Vein endothelial cell (primary cell): ENCODE results near the gene DPAGT1. TPM values are rescaled to one million over a fixed set of nuclear protein-coding genes. Genes with fewer than 3 reads are reported as not detected.

Experiments
- total RNA-seq: library from RNA; depleted of rRNA; stranded (reverse); fragments of >200 nt; gene quantifications from 2 replicates; pipeline ENCODE4 v1.2.3, GENCODE V29; 2012

The DPAGT1 gene
- total RNA-seq = 27.2 and 34.9 TPM in 2 replicates

DNA sequence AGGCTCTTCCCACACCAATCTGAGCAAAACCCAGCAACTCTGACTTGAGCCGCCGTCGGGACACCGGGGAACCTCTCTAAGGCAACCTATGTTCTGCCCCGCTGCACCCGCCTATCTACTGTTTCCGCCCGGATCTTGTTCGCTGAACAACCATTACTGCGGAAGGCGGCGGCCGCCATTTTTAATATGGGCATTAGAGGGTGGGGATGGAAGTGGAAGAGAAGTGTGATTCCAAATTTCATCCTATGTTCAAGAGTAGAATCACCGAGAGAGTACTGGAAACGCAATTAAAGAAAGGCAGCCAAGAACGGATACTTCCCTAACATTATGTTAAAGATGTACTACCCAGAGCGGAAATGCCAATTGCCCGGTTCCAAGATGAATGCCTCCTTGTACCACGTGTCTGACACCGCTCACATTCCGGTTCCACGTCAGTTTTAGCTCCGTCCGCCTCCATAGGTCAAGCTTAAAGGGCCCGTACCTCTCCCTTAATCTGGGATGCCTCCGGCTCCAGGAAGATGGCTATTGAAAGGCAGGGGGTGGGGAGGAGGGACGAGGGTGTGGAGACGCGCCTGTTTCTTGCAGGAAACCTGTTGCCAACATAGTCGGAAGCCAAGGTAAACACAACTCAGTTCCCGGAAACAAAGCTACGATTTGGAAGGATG, at the start of gene DPAGT1:
Gene DPAGT1, minus strand, starts transcription at position 95 of the 665 bp plus-strand sequence. CDS start 198 bp downstream, outside the sequence.

DNA sequence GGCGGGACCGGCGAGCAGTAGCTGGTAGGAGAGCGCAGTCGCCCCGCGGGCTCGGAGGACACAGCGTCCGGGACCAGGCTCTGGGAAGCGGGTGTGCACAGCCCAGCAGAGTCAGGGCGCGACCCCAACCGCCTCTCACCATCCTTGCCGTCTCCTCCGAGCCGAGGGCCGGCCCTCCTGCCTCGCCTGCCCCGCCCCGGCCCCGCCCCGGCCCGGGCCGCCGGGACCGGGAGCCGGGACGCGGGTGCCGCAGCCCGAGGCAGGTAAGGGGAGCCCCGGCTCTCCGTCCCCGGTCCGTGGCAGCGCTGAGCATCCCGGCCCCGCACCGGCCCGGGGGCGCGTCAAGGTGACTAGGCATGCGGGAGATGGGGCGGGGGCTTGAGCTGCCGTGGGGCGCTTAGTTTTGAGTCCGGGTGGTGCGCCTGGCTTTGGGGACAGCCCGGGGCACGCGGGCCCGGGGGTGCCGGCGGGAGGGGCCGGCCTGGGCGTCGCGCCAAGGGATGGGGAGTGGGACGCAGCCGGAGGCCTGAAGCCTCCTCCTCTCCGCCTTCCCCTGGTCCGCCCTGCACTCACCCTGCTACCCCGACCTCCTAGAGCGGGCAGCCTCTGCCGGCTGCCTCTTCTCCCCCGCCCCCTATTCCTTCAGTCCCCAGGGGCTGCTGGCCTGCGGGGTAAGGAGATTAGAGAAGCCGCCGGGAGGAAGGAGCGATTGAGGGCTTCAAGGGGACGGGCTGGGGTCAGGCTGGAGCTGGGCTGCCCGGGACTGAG, 47.5 kb upstream of the DPAGT1 start, which contains the start of gene ABCG4:
Gene ABCG4, plus strand, starts transcription at position 35 of the 768 bp plus-strand sequence. CDS start 914 bp downstream, outside the sequence.

DNA sequence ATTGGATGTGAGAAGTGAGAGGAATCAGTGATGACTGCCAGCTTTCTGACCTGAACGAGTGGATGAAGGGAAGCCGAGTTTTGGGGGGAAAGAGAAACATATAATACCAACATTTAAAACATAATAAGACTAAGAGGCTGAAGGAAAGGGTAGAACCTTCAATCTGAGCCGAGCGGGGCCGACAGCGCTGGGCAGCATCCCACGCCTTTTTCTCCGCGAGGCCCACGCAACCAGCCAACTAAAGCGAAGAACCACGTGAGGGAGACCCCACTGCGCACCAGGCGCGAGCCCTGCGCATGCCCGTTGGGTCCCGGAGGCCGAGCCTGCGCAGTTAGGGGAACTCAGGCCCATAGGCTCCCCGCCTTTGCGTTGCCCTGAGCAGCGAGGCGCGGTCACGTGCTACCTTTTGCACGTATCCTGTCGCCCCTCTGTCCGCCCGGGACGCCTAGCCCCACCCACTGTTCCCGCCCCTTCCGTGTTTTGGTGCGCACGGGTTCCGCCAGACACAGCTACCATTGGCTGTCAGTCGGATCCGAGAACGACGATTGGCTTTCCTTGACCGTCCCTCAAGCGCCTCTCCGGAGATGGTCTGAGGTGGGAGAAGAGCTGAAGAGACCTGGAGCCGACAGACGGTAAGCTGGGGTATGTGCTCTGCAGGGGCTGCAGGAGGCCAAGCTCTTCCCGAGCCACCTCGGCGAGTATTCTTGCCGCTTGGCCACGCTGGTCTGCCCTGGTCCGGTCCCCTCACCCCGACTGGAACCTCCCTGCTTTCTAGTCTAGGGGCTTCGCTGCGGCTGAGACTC, 19.6 kb upstream of the DPAGT1 start, which contains the start of gene HINFP:
Gene HINFP, plus strand, starts transcription at position 573 of the 803 bp plus-strand sequence. CDS start 5,365 bp downstream, outside the sequence.

DNA sequence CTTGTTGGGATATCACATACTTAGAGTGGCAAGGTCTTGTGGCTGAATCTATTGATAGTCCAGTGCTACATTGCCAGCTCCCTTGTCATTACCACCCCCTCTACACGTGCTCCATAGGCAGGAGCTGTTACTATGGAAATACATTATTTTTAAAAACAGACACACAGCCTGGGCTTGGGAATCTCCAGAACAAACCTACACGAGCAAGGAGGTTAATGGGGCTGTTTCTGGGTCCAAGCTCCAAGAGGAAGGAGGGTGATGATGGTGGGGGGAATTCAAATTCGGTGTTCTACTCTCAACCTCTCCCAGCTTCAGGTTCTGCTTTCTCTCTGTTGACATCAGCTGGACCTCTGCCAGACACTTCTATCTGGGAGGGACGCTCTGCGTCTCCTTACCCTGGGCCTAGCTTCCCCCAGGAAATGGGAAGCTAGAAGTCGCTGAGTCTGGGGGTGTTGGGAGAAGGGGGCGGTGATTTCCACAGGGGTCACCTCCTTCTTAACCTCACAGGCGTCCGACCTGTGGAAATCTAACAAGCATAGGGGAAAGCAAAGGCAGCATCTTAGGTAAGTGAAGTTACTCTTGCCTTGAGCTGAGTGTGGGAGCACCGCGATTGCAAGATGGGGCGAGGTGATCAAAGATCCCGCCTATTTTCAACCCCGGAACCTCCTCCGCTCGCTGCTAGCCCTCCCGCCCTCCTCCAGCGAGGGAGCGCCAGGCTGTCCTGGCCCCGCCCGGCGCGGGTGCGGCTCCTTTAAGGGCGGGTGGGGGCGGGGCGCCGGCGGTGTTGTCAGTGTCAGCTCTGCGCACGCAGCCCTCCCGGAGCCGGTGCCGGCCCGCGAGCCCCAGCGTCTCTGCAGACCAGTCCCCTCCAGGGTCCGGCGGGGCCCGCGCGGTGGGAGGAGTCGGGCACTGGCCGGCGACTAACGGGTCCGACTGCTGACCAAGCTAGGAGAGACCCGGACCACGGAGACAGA, 5.2 kb upstream of the DPAGT1 start, which contains the start of gene C2CD2L:
Gene C2CD2L, plus strand, starts transcription at position 781 of the 974 bp plus-strand sequence. CDS start 398 bp downstream, outside the sequence.

DNA sequence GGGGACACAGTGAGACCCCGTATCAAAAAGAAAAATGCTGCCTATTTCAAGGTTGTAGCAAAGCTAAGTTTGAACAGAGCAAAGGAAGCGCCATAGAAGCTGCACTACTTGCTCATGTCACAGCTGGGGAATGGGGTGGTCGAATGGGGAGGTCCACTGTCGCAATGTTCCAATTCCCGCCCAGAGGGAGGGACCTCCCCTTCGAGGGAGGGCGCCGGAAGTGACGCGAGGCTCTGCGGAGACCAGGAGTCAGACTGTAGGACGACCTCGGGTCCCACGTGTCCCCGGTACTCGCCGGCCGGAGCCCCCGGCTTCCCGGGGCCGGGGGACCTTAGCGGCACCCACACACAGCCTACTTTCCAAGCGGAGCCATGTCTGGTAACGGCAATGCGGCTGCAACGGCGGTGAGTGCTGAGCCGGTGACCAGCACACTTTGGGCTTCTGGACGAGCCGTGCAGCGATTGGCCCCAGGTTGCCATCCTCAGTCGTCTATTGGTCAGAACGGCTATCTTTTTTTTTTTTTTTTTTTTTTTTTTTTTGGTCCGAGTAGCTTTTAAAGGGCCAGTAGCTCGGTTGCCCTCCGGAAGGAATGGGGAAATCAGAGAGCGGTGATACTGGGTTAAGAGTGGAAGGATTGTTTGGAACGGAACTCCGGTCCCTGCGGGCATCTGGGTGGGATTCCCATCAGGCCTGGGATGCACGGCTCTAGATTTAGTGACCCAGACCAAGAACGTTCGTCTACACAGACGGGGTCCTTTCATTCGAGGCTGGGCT, 16.8 kb downstream of the DPAGT1 start, which contains the start of gene HMBS:
Gene HMBS, plus strand, starts transcription at position 219 of the 774 bp plus-strand sequence. Its CDS starts 153 bp downstream, at position 372.

DNA sequence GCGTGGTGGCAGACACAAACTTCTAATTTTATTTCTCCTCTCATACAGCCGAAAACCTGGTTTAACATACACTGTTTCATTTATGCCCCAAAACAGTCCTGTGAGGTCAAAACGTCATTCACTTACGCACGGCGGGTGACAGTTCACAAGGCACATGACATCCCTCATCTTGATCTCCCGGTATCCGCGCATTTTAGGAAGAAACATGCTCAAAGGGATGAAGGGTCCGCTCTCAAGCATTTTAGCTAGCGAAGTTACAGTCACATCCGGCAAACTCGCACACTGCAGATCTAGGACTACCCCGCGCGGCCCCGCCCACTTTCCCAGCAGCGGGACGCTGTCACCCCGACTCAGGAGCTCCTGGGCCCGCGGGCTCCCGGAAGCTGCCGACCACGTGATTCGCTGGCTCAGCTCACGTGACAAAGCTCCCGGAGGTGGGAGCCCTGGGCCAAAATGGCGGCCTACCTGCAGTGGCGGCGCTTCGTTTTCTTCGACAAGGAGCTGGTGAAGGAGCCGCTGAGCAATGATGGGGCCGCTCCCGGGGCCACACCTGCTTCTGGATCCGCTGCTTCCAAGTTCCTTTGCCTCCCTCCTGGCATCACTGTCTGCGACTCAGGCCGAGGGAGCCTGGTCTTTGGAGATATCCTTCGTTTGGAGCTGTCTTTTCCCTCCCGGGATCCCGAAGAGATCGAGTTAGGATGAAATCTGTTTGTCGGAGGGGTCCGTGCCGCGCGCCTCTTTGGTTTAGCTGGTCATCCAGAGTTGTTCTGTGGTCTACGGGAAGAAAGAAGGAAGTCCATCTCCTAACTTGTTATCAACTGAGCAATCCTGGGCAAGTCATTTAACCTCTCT, 34.1 kb downstream of the DPAGT1 start, which contains the start of gene VPS11:
Gene VPS11, plus strand, starts transcription at position 448 of the 852 bp plus-strand sequence. Its CDS starts 6 bp downstream, at position 454.

DNA sequence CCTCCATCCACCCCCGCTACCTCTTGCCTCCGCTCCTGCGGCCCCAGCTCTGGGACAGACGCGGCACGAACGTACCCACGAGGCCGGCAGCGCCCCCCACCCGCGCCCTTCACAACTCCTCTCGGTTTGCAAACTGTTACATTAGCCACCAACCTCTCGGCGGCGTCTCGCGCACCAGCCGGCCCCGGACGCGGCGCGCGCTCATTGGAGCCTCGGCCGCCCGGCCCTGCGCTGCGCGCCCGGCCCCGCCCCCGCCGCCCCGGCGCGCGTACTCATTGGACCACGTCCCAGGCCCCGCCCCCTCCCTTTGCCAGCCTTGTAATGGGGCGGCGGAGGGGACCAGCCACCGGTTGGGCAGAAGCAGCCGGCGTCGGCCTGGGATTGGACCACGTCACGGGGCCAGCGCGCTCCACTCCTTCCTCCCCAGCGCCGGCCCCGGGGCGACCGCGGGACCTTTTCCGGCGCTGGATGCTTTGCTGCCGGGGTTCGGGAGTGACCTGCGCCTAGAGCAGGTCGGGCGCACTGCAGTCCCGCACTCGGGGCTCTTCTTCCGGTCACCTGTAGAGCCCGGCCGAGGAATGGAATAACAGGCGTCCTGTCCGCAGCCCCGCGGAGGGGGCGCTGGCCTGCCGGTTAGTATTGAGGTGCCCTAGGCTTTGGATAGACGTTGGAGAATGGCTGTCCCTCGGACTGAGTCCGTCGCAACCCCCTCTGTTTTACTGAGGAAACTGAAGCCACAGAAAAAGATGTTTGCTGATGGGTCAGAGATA, 44.5 kb downstream of the DPAGT1 start, which contains the start of gene HYOU1:
Gene HYOU1, minus strand, starts transcription at position 206 of the 770 bp plus-strand sequence. CDS start 1,045 bp downstream, outside the sequence.

Other genes starting within 250 kb of the DPAGT1 start
- not detected in 2 replicates for gene CXCR5, start 218.0 kb downstream of the DPAGT1 start, total RNA-seq
- gene BCL9L, start 175.9 kb downstream of the DPAGT1 start, total RNA-seq = 13.9 and 22.9 TPM in 2 replicates
- gene UPK2, start 145.6 kb downstream of the DPAGT1 start, total RNA-seq = not detected in 2 replicates
- gene FOXR1, start 130.1 kb downstream of the DPAGT1 start, total RNA-seq = not detected in 2 replicates
- 24.2 and 27.2 TPM in 2 replicates for gene CENATAC, start 103.7 kb downstream of the DPAGT1 start, total RNA-seq
- 1,172 and 2,215 TPM in 2 replicates for gene RPS25, start 83.5 kb downstream of the DPAGT1 start, total RNA-seq
- 54.2 and 66.2 TPM in 2 replicates for gene TRAPPC4, start 83.1 kb downstream of the DPAGT1 start, total RNA-seq
- 17.7 and 27.4 TPM in 2 replicates for gene SLC37A4, start 71.0 kb downstream of the DPAGT1 start, total RNA-seq
- 230 and 263 TPM in 2 replicates for gene HYOU1, start 44.6 kb downstream of the DPAGT1 start, total RNA-seq
- 25.5 and 32.3 TPM in 2 replicates for gene VPS11, start 34.0 kb downstream of the DPAGT1 start, total RNA-seq
- gene HMBS, start 17.0 kb downstream of the DPAGT1 start, total RNA-seq = 6.9 and 7.3 TPM in 2 replicates
- gene C2CD2L, start 5.5 kb upstream of the DPAGT1 start, total RNA-seq = 4.6 and 6.2 TPM in 2 replicates
- 24.4 and 24.5 TPM in 2 replicates for gene HINFP, start 19.7 kb upstream of the DPAGT1 start, total RNA-seq
- gene ABCG4, start 47.2 kb upstream of the DPAGT1 start, total RNA-seq = 0.33 and 1.1 TPM in 2 replicates
- 17.5 and 22.5 TPM in 2 replicates for gene NLRX1, start 66.9 kb upstream of the DPAGT1 start, total RNA-seq
- gene NHERF4, start 83.6 kb upstream of the DPAGT1 start, total RNA-seq = not detected in 2 replicates
- gene CBL, start 104.5 kb upstream of the DPAGT1 start, total RNA-seq = 23.2 and 33.1 TPM in 2 replicates
- gene MCAM, start 215.3 kb upstream of the DPAGT1 start, total RNA-seq = 1,416 and 4,821 TPM in 2 replicates
- 6.4 and 7.2 TPM in 2 replicates for gene RNF26, start 232.7 kb upstream of the DPAGT1 start, total RNA-seq
- gene C1QTNF5, start 239.0 kb upstream of the DPAGT1 start, total RNA-seq = 79.7 and 111 TPM in 2 replicates
- under 0.01 TPM in 2 replicates for gene MFRP, start 244.9 kb upstream of the DPAGT1 start, total RNA-seq